Tibial artery (tissue), 4 donors: ENCODE measurements around the gene ADGRV1.

Experiments used
- DNase-seq, 2 donors: peaks; one replicate each; pipeline ENCODE4 v3.0.0-alpha.2; 2019
- H3K27ac ChIP-seq, 2 donors: fragments of 200-600 bp; sonication (generic) in 1 of 2; 1 replicate in 1 of 2; 2 replicates in 1 of 2; pipeline ENCODE4 v1.5.1; 2018 to 2019; ENCODE audit warnings: mild to moderate bottlenecking in 1 of 2
- H3K27me3 ChIP-seq, 2 donors: fragments of 200-600 bp; sonication (generic) in 1 of 2; one replicate each; pipeline versions ENCODE4 v1.5.1 to v1.6.0; 2016 to 2019
- H3K36me3 ChIP-seq, 3 donors: fragments of 200-600 bp; sonication (generic) in 2 of 3; one replicate each; pipeline ENCODE4 v1.5.1; 2016 to 2019; ENCODE audit warnings: mild to moderate bottlenecking in 2 of 3
- H3K4me1 ChIP-seq, 4 donors: fragments of 200-600 bp; sonication (generic) in 2 of 4; 1 replicate in 3 of 4; 2 replicates in 1 of 4; pipeline ENCODE4 v1.5.1; 2016 to 2019
- H3K4me3 ChIP-seq, 2 donors: fragments of 200-600 bp; sonication (generic) in 1 of 2; 1 replicate in 1 of 2; 2 replicates in 1 of 2; pipeline ENCODE4 v1.5.1; 2018 to 2019; ENCODE audit warnings: mild to moderate bottlenecking in 2 of 2
- H3K9me3 ChIP-seq, 3 donors: fragments of 200-600 bp; sonication (generic) in 1 of 3; one replicate each; pipeline ENCODE4 v1.5.1; 2016 to 2019
- intact Hi-C: fragments of 100-400 bp; cut with DNase I; formaldehyde crosslinking; loops from one replicate; pipeline ENCODE4 v1.15.0; 2023; ENCODE audit warnings: low total_unique reads
- TF ChIP-seq, protein P1 (sequence below), 2 experiments: fragments of 200-600 bp in 1 of 2; fragments of 450-650 bp in 1 of 2; IDR thresholded peaks; one replicate each; pipeline ENCODE4 v1.5.1; 2017 to 2019; ENCODE audit warnings: antibody characterized with exemption in 2 of 2, mild to moderate bottlenecking in 1 of 2, moderate library complexity in 1 of 2

ADGRV1 gene

DNA sequence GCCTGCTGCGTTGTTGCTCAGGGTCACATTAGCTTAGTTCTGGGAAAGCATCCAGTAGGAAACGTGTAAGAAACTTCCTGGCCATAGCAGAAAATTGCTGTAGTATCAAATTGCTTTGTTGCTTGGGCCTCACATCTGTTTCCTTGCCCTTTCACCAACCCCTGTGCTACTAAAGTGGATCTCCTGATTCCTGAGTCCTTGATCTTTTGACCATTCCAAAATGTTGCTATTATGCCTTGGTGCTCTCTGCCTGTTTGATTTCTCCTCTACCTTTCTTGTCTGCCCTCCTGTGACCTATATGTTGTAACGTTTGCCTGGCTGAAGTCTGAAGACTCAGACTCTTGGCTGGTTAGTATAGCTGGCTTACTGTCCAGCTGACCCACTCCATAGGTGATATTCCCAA is 350.5 kb downstream of the ADGRV1 start:
- no peaks in the 10 kb centered on the region for H3K27me3 ChIP-seq
- DNase-seq: no peak
- H3K9me3 ChIP-seq: no peaks in the 10 kb centered on the region
- peaks cover 0 to 3% (median 0%) of the 10 kb centered on the region in 4 donors for H3K4me1 ChIP-seq
- no peak overlapping the region for H3K4me3 ChIP-seq
- intact Hi-C loops: no loop called here
- H3K27ac ChIP-seq: no peak overlapping the region
- TF ChIP-seq, protein P1, sequence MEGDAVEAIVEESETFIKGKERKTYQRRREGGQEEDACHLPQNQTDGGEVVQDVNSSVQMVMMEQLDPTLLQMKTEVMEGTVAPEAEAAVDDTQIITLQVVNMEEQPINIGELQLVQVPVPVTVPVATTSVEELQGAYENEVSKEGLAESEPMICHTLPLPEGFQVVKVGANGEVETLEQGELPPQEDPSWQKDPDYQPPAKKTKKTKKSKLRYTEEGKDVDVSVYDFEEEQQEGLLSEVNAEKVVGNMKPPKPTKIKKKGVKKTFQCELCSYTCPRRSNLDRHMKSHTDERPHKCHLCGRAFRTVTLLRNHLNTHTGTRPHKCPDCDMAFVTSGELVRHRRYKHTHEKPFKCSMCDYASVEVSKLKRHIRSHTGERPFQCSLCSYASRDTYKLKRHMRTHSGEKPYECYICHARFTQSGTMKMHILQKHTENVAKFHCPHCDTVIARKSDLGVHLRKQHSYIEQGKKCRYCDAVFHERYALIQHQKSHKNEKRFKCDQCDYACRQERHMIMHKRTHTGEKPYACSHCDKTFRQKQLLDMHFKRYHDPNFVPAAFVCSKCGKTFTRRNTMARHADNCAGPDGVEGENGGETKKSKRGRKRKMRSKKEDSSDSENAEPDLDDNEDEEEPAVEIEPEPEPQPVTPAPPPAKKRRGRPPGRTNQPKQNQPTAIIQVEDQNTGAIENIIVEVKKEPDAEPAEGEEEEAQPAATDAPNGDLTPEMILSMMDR (IDR thresholded peaks at IDR 0.05): no peak
- no peaks in the 10 kb centered on the region for H3K36me3 ChIP-seq

GRCh38 chr5:90909940-90910339 is 351.3 kb downstream of the ADGRV1 start:
- Histone ChIP-seq H3K27me3 (no peaks in the 10 kb centered on the region), H3K36me3 (no peaks in the 10 kb centered on the region), H3K4me1 (peaks cover 0 to 3% (median 0%) of the 10 kb centered on the region in 4 donors), H3K9me3 (no peaks in the 10 kb centered on the region), H3K4me3 (no peak overlapping the region), H3K27ac (no peak overlapping the region)
- TF ChIP-seq, protein P1 (IDR thresholded peaks at IDR 0.05): no peak
- intact Hi-C loops: no loop called here
- no peak for DNase-seq

DNA sequence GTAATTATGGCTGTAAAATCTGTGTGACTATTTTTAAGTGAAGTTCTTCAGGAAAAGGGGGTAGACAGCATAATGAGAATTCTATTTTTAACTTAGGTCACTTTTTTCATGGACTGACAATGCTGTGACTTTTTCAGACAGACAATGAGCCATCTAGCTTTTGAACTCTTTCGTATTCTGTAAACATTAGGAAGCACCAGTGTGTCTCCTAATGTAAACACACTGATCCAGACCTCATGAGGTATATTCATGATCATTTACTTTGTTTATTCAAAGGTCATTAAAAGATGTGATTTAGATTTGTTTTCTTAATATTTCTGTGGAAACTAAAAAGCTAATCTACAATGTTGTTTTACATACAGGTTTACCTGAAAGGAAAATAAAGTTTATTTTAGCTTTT is 352.6 kb downstream of the ADGRV1 start:
- TF ChIP-seq, protein P1 (IDR thresholded peaks at IDR 0.05): no peak
- Histone ChIP-seq H3K4me1 (peaks cover 0 to 3% (median 0%) of the 10 kb centered on the region in 4 donors), H3K36me3 (no peaks in the 10 kb centered on the region), H3K9me3 (no peaks in the 10 kb centered on the region), H3K27me3 (no peaks in the 10 kb centered on the region), H3K27ac (no peak overlapping the region), H3K4me3 (no peak overlapping the region)
- intact Hi-C loops: no loop called here
- DNase-seq: no peak

- TF ChIP-seq, protein P1 (IDR thresholded peaks at IDR 0.05): no peak
- intact Hi-C loops: no loop called here
Observed at GRCh38 chr5:90912476-90912875, 353.9 kb downstream of the ADGRV1 start.

GRCh38 chr5:90915393-90915792 is 356.8 kb downstream of the ADGRV1 start:
- no peaks in the 10 kb centered on the region for H3K36me3 ChIP-seq
- H3K4me3 ChIP-seq: no peak overlapping the region
- no peak for DNase-seq
- no peak overlapping the region for H3K27ac ChIP-seq
- no peaks in the 10 kb centered on the region for H3K9me3 ChIP-seq
- intact Hi-C loops: no loop called here
- no peaks in the 10 kb centered on the region for H3K27me3 ChIP-seq
- TF ChIP-seq, protein P1 (IDR thresholded peaks at IDR 0.05): no peak
- no peaks in the 10 kb centered on the region for H3K4me1 ChIP-seq

More at GRCh38 chr5:90912476-90912875, 353.9 kb downstream of the ADGRV1 start:
- Histone ChIP-seq H3K27me3 (no peaks in the 10 kb centered on the region), H3K27ac (no peak overlapping the region), H3K4me1 (peaks cover 0 to 3% (median 0%) of the 10 kb centered on the region in 4 donors), H3K4me3 (no peak overlapping the region), H3K9me3 (no peaks in the 10 kb centered on the region), H3K36me3 (no peaks in the 10 kb centered on the region)
- no peak for DNase-seq
